HCT116 (cell line): ENCODE measurements around the gene RPRD1B. TPM values are rescaled to one million over a fixed set of nuclear protein-coding genes. Genes with fewer than 3 reads are reported as not detected.

Source experiments
- ATAC-seq: fragments of 200-7000 bp; cut with Tn5 transposase; 2 replicates; pipeline ENCODE4 v1.9.1; 2020; ENCODE audit warnings: mild to moderate bottlenecking, moderate library complexity
- BruUV-seq: library from RNA; stranded (reverse); fragments of 400-500 nt; replicated peaks from 2 replicates; lab custom pipeline; 2021; lab: Mats Ljungman, UMichigan
- CTCF ChIA-PET: fragments of 300-600 bp; sonication (Branson Sonifier 250); formaldehyde crosslinking; loops from one replicate; lab custom pipeline; 2021; ENCODE audit warnings: antibody characterized with exemption; lab: Charles Lee
- POLR2A ChIA-PET: fragments of 300-600, 350-600 bp; sonication (Branson Sonifier 250); formaldehyde crosslinking; loops from one replicate; lab custom pipeline; 2021; ENCODE audit warnings: antibody characterized with exemption; lab: Charles Lee
- RAD21 ChIA-PET, 2 experiments: fragments of 300-600 bp; sonication (Branson Sonifier 250); formaldehyde crosslinking; loops; one replicate each; lab custom pipeline; 2023; ENCODE audit warnings: low total read pairs in 2 of 2; ENCODE audit not compliant: uncharacterized antibody in 2 of 2, unreplicated experiment in 2 of 2, low non-redundant PET in 1 of 2; lab: Charles Lee
- DNase-seq: peaks from one replicate; pipeline ENCODE4 v3.0.0-alpha.2; 2010; ENCODE audit warnings: low read depth, low spot score
- H2AFZ ChIP-seq: fragments of 200-600 bp; shearing (Covaris generic), sonication (generic); 2 replicates; pipeline ENCODE4 v1.6.1; 2017; ENCODE audit warnings: low read depth, mixed run types, mixed read lengths, antibody characterized with exemption, low read length; ENCODE audit not compliant: poor library complexity, severe bottlenecking
- H3K27ac ChIP-seq: 2 replicates; pipeline ENCODE4 v1.5.1; 2012; ENCODE audit warnings: low read depth, low read length
- H3K27me3 ChIP-seq: fragments of 200-600 bp; sonication (generic); 2 replicates; pipeline ENCODE4 v1.6.1; 2016; ENCODE audit warnings: mixed run types, low read length, mixed read lengths; ENCODE audit not compliant: insufficient read depth
- H3K36me3 ChIP-seq, 2 experiments: fragments of 200-500 bp in 1 of 2; fragments of 200-600 bp in 1 of 2; sonication (Bioruptor generic) in 1 of 2; sonication (generic) in 1 of 2; 2 replicates each; pipeline versions ENCODE4 v1.5.1 to v1.6.1; 2014 to 2016; ENCODE audit warnings: low read length in 2 of 2, inconsistent platforms in 1 of 2, mixed read lengths in 1 of 2, mixed run types in 1 of 2; ENCODE audit not compliant: insufficient read depth in 2 of 2, control insufficient read depth in 1 of 2
- H3K4me1 ChIP-seq, 2 experiments: fragments of 200-600 bp in 1 of 2; sonication (generic) in 1 of 2; 2 replicates each; pipeline versions ENCODE4 v1.5.1 to v1.6.1; 2012 to 2017; ENCODE audit warnings: low read length in 2 of 2, inconsistent platforms in 1 of 2, mild to moderate bottlenecking in 1 of 2, mixed read lengths in 1 of 2, mixed run types in 1 of 2, moderate library complexity in 1 of 2; ENCODE audit not compliant: insufficient read depth in 2 of 2, control insufficient read depth in 1 of 2
- H3K4me2 ChIP-seq: fragments of 200-600 bp; sonication (generic); 2 replicates; pipeline ENCODE4 v1.6.1; 2017; ENCODE audit warnings: mixed run types, low read length, mixed read lengths
- H3K4me3 ChIP-seq, 2 experiments: fragments of 200-600 bp in 1 of 2; sonication (generic) in 1 of 2; replicated peaks in 1 of 2; 2 replicates each; pipeline ENCODE4 v1.5.1; 2011 to 2016; ENCODE audit warnings: low read length in 2 of 2, control low read depth in 1 of 2, low read depth in 1 of 2, mild to moderate bottlenecking in 1 of 2, mixed read lengths in 1 of 2, mixed run types in 1 of 2
- H3K79me2 ChIP-seq: fragments of 200-600 bp; sonication (generic); 2 replicates; pipeline ENCODE4 v1.6.1; 2017; ENCODE audit warnings: mild to moderate bottlenecking, mixed run types, low read length, moderate library complexity, mixed read lengths; ENCODE audit not compliant: insufficient read depth
- H3K9ac ChIP-seq: fragments of 200-600 bp; sonication (generic); 2 replicates; pipeline ENCODE4 v1.6.1; 2016; ENCODE audit warnings: low read length, mixed read lengths
- H3K9me2 ChIP-seq: fragments of 200-600 bp; sonication (generic), shearing (Covaris generic); 2 replicates; pipeline ENCODE4 v1.6.1; 2017; ENCODE audit warnings: mixed run types, mild to moderate bottlenecking, moderate library complexity; ENCODE audit not compliant: insufficient read depth
- H3K9me3 ChIP-seq, 2 experiments: fragments of 200-500 bp in 1 of 2; fragments of 200-600 bp in 1 of 2; sonication (Bioruptor generic) in 1 of 2; sonication (generic) in 1 of 2; 2 replicates each; pipeline ENCODE4 v1.6.1; 2014 to 2017; ENCODE audit warnings: low read length in 2 of 2, mixed read lengths in 2 of 2, inconsistent platforms in 1 of 2, low read depth in 1 of 2, mild to moderate bottlenecking in 1 of 2, mixed run types in 1 of 2, moderate library complexity in 1 of 2; ENCODE audit not compliant: control insufficient read depth in 1 of 2, insufficient read depth in 1 of 2
- H4K20me1 ChIP-seq: fragments of 200-600 bp; sonication (generic), shearing (Covaris generic); 2 replicates; pipeline ENCODE4 v1.6.1; 2017; ENCODE audit warnings: mixed run types, mild to moderate bottlenecking, moderate library complexity; ENCODE audit not compliant: insufficient read depth
- ATF3 ChIP-seq: IDR thresholded peaks from 2 replicates; pipeline ENCODE4 v1.6.1; 2012
- CEBPB ChIP-seq: IDR thresholded peaks from 2 replicates; pipeline ENCODE4 v1.6.1; 2012; ENCODE audit warnings: low read depth
- EGR1 ChIP-seq: IDR thresholded peaks from 2 replicates; pipeline ENCODE4 v1.6.1; 2012; ENCODE audit warnings: low read depth
- EZH2 ChIP-seq: fragments of 200-600 bp; sonication (generic); IDR thresholded peaks from 2 replicates; pipeline ENCODE4 v1.6.1; 2017; ENCODE audit warnings: antibody characterized with exemption, mixed run types
- EZH2phosphoT487 ChIP-seq: fragments of 200-600 bp; IDR thresholded peaks from 2 replicates; pipeline ENCODE4 v1.6.1; 2018; ENCODE audit warnings: antibody characterized with exemption, borderline replicate concordance
- FOSL1 ChIP-seq: IDR thresholded peaks from 2 replicates; pipeline ENCODE4 v1.6.1; 2012; ENCODE audit warnings: low read depth
- POLR2A ChIP-seq: IDR thresholded peaks from 2 replicates; pipeline ENCODE4 v1.7.0; 2011; ENCODE audit warnings: borderline replicate concordance; ENCODE audit not compliant: insufficient read depth, insufficient read length; ENCODE audit errors: extremely low read depth
- TCF7L2 ChIP-seq: IDR thresholded peaks from 2 replicates; pipeline ENCODE4 v1.7.0; 2011; ENCODE audit warnings: borderline replicate concordance, inconsistent platforms; ENCODE audit not compliant: insufficient read depth, insufficient read length; ENCODE audit errors: extremely low read depth
- YY1 ChIP-seq: IDR thresholded peaks from 2 replicates; pipeline ENCODE4 v1.6.1; 2011; ENCODE audit warnings: low read length, low read depth, moderate library complexity, mild to moderate bottlenecking; ENCODE audit not compliant: insufficient replicate concordance; ENCODE audit errors: extremely low read depth
- ZNF274 ChIP-seq: fragments of 200-500 bp; sonication (Bioruptor generic); IDR thresholded peaks from 2 replicates; pipeline ENCODE4 v1.6.1; 2014; ENCODE audit warnings: mild to moderate bottlenecking, low read depth, low read length, inconsistent platforms
- intact Hi-C: fragments of 100-400 bp; cut with micrococcal nuclease; formaldehyde crosslinking; loops from 2 replicates; pipeline ENCODE4 v1.10.0; 2022
- total RNA-seq: library from RNA; stranded (reverse); gene quantifications from one replicate; pipeline ENCODE4 v1.2.1, GENCODE V29; 2021; ENCODE audit not compliant: unreplicated experiment
- TF ChIP-seq, protein P1 (sequence below): IDR thresholded peaks from 2 replicates; pipeline ENCODE4 v1.6.1; 2012

The RPRD1B gene
- total RNA-seq, 1 experiment from 2014 or later, result 30.7 TPM

DNA sequence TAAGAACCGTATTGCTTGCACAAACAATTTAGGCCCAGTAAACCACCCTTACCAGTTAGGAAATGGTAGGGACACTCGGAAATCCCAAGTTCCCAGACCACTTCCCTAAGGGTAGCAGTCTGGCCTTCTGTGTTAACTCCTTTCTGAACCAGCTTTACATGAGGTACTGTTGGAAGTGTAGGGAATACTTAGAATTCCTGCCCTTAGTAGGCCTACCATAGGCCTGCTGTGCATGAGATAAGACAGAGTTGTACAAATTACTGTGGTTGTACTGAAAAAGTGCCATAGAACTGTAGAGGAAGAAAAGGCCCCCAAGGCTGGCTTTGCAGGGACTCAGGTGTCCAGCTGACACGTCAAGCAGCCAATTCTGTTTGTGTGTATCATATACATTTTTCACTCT is 11.1 kb downstream of the RPRD1B start:
- Histone ChIP-seq H3K36me3 (peaks cover 18 to 33% of the 10 kb centered on the region in 2 experiments; a peak in 3 of 4 replicates), H3K9me2 (no peaks in the 10 kb centered on the region), H3K4me3 (no peak overlapping the region), H3K9ac (no peak overlapping the region), H2AFZ (no peak overlapping the region), H3K9me3 (no peaks in the 10 kb centered on the region), H3K27me3 (no peaks in the 10 kb centered on the region), H3K27ac (no peak overlapping the region), H3K4me2 (no peak overlapping the region), H3K79me2 (peaks cover 85% of the 10 kb centered on the region), H4K20me1 (peaks cover 5% of the 10 kb centered on the region; the same call in 1 of the 2 replicates), H3K4me1 (peaks cover 2 to 10% of the 10 kb centered on the region in 2 experiments; a peak in 1 of 4 replicates)
- CTCF ChIA-PET, result interaction anchor here (1.7 kb wide), 1 partner anchor 13 kb away, joined by 8 read pairs; no protein-coding TSS in a partner anchor
- no TSS peak for BruUV-seq
- TF ChIP-seq CEBPB, result no peak
- no peak for TF ChIP-seq YY1
- no peak for TF ChIP-seq ATF3
- no peak for TF ChIP-seq FOSL1
- TF ChIP-seq POLR2A, result no peak
- no peak for TF ChIP-seq ZNF274
- no peak for TF ChIP-seq EGR1
- TF ChIP-seq TCF7L2, result no peak
- RAD21 ChIA-PET, result no interaction called here
- intact Hi-C loops, result no loop called here
- POLR2A ChIA-PET, result no interaction called here
- DNase-seq (no peak), ATAC-seq (no peak)

GRCh38 chr20:38046572-38046971 is 13.0 kb downstream of the RPRD1B start:
- no peak for ATAC-seq
- H4K20me1 ChIP-seq, result peaks cover 5% of the 10 kb centered on the region; the same call in 1 of the 2 replicates
- POLR2A ChIA-PET, result no interaction called here

More at GRCh38 chr20:38046572-38046971, 13.0 kb downstream of the RPRD1B start:
- Histone ChIP-seq H3K27me3 (no peaks in the 10 kb centered on the region), H3K9me3 (no peaks in the 10 kb centered on the region)
- CTCF ChIA-PET, result no interaction called here
- TF ChIP-seq, protein P1, sequence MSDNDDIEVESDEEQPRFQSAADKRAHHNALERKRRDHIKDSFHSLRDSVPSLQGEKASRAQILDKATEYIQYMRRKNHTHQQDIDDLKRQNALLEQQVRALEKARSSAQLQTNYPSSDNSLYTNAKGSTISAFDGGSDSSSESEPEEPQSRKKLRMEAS, result no peak
- no peak for TF ChIP-seq EZH2phosphoT487
- TF ChIP-seq EZH2, result no peak
- TF ChIP-seq, all 23 proteins: peak for 0
- intact Hi-C loops, result no loop called here
- no peak overlapping the region for H3K4me2 ChIP-seq
- RAD21 ChIA-PET, result no interaction called here
- no peak overlapping the region for H3K4me3 ChIP-seq
- peaks cover 3 to 16% of the 10 kb centered on the region in 2 experiments; a peak in 1 of 4 replicates for H3K4me1 ChIP-seq
- DNase-seq, result no peak
- no peaks in the 10 kb centered on the region for H3K9me2 ChIP-seq
- H3K27ac ChIP-seq, result no peak overlapping the region
- H2AFZ ChIP-seq, result no peak overlapping the region
- H3K36me3 ChIP-seq, result peaks cover 20 to 26% of the 10 kb centered on the region in 2 experiments; a peak in 3 of 4 replicates
- H3K9ac ChIP-seq, result no peak overlapping the region
- no TSS peak for BruUV-seq
- peaks cover 85% of the 10 kb centered on the region for H3K79me2 ChIP-seq
